H1 (cell line): ENCODE results near the gene DYSF. TPM values are rescaled to one million over a fixed set of nuclear protein-coding genes. Genes with fewer than 3 reads are reported as not detected.

ENCODE experiments used
- CTCF ChIA-PET: fragments of 300-600 bp; sonication (Branson Sonifier 250); formaldehyde crosslinking; loops from one replicate; lab custom pipeline; 2021; ENCODE audit not compliant: partially characterized antibody; lab: Charles Lee
- POLR2A ChIA-PET: fragments of 300-600 bp; sonication (Branson Sonifier 250); formaldehyde crosslinking; loops from one replicate; lab custom pipeline; 2021; ENCODE audit warnings: inconsistent platforms; ENCODE audit not compliant: partially characterized antibody; lab: Charles Lee
- DNase-seq, 2 experiments: peaks; one replicate each; pipeline versions ENCODE4 v3.0.0 to v3.0.0-alpha.2; 2010 to 2022; ENCODE audit warnings: low spot score in 2 of 2, low read depth in 1 of 2, mixed read lengths in 1 of 2
- FAIRE-seq: peaks from 2 replicates; lab custom pipeline; 2011; peaks lifted over from hg19 to GRCh38; lab: Jason Lieb, UNC
- H2AFZ ChIP-seq: 2 replicates; pipeline ENCODE4 v1.8.1; 2012; ENCODE audit warnings: low read length, inconsistent platforms
- H2AK5ac ChIP-seq: 2 replicates; pipeline ENCODE4 v1.6.1; 2013; ENCODE audit warnings: low read depth, low read length
- H2BK120ac ChIP-seq: replicated peaks from 2 replicates; pipeline ENCODE3; 2013; ENCODE audit warnings: low read depth, low read length, inconsistent platforms
- H2BK12ac ChIP-seq: 2 replicates; pipeline ENCODE4 v1.6.1; 2013; ENCODE audit warnings: low read depth, low read length
- H2BK15ac ChIP-seq: 2 replicates; pipeline ENCODE4 v1.6.1; 2013; ENCODE audit warnings: low read length
- H2BK20ac ChIP-seq: 2 replicates; pipeline ENCODE4 v1.6.1; 2013; ENCODE audit warnings: low read length
- H2BK5ac ChIP-seq: 2 replicates; pipeline ENCODE4 v1.6.1; 2013; ENCODE audit warnings: low read depth, low read length
- H3K14ac ChIP-seq: 2 replicates; pipeline ENCODE4 v1.6.1; 2013; ENCODE audit warnings: inconsistent platforms; ENCODE audit not compliant: insufficient read length
- H3K18ac ChIP-seq: 2 replicates; pipeline ENCODE4 v1.6.1; 2013; ENCODE audit warnings: low read length; ENCODE audit errors: extremely low read depth
- H3K23ac ChIP-seq: 2 replicates; pipeline ENCODE4 v1.6.1; 2013; ENCODE audit warnings: inconsistent platforms; ENCODE audit not compliant: insufficient read length
- H3K23me2 ChIP-seq: 2 replicates; pipeline ENCODE4 v1.6.1; 2013; ENCODE audit warnings: low read depth, low read length
- H3K27ac ChIP-seq: 2 replicates; pipeline ENCODE4 v1.6.1; 2011; ENCODE audit warnings: low read depth, low read length, inconsistent platforms
- H3K27me3 ChIP-seq, 4 experiments: replicated peaks in 1 of 4; 1 replicate in 1 of 4; 2 replicates in 3 of 4; pipeline versions ENCODE4 v1.6.1 to v1.8.1; 2011 to 2013; ENCODE audit warnings: low read length in 3 of 4, mild to moderate bottlenecking in 3 of 4, inconsistent platforms in 2 of 4, mixed read lengths in 2 of 4, moderate library complexity in 1 of 4; ENCODE audit not compliant: control insufficient read depth in 3 of 4, insufficient read depth in 3 of 4; ENCODE audit errors: extremely low read depth in 1 of 4
- H3K36me3 ChIP-seq, 4 experiments: 2 replicates each; pipeline versions ENCODE4 v1.6.1 to v1.8.1; 2011 to 2013; ENCODE audit warnings: mild to moderate bottlenecking in 4 of 4, low read length in 3 of 4, moderate library complexity in 2 of 4, control low read depth in 1 of 4, inconsistent platforms in 1 of 4; ENCODE audit not compliant: insufficient read depth in 4 of 4, control insufficient read depth in 2 of 4
- H3K4ac ChIP-seq: replicated peaks from 2 replicates; pipeline ENCODE3; 2013; ENCODE audit warnings: low read length, low read depth, mixed read lengths, inconsistent platforms; ENCODE audit not compliant: insufficient read length
- H3K4me1 ChIP-seq, 4 experiments: replicated peaks in 1 of 4; 1 replicate in 1 of 4; 2 replicates in 3 of 4; pipeline versions ENCODE4 v1.6.1 to v1.8.1; 2011 to 2013; ENCODE audit warnings: low read length in 3 of 4, inconsistent platforms in 2 of 4, mixed read lengths in 1 of 4; ENCODE audit not compliant: insufficient read depth in 4 of 4, control insufficient read depth in 3 of 4
- H3K4me2 ChIP-seq, 2 experiments: 2 replicates each; pipeline versions ENCODE4 v1.6.1 to v1.8.1; 2011 to 2013; ENCODE audit warnings: low read depth in 2 of 2, low read length in 2 of 2, control low read depth in 1 of 2, inconsistent platforms in 1 of 2, mild to moderate bottlenecking in 1 of 2; ENCODE audit not compliant: insufficient read depth in 1 of 2
- H3K4me3 ChIP-seq, 4 experiments: fragments of 200-600, 300-600 bp in 1 of 4; sonication (generic), shearing (Covaris generic), sonication (Bioruptor Twin) in 1 of 4; 2 replicates each; pipeline versions ENCODE4 v1.5.1 to v1.8.1; 2011 to 2016; ENCODE audit warnings: low read length in 4 of 4, low read depth in 3 of 4, control low read depth in 2 of 4, inconsistent platforms in 2 of 4, mild to moderate bottlenecking in 2 of 4, mixed read lengths in 1 of 4, moderate library complexity in 1 of 4; ENCODE audit not compliant: insufficient read depth in 2 of 4; ENCODE audit errors: extremely low read depth in 1 of 4
- H3K56ac ChIP-seq: replicated peaks from 2 replicates; pipeline ENCODE3; 2013; ENCODE audit warnings: low read depth, mild to moderate bottlenecking, mixed read lengths, low read length, inconsistent platforms; ENCODE audit not compliant: insufficient read length
- H3K79me1 ChIP-seq: 2 replicates; pipeline ENCODE4 v1.6.1; 2013; ENCODE audit warnings: low read depth, low read length, control low read depth
- H3K79me2 ChIP-seq, 2 experiments: 2 replicates each; pipeline versions ENCODE4 v1.6.1 to v1.8.1; 2012 to 2013; ENCODE audit warnings: low read length in 2 of 2, mild to moderate bottlenecking in 2 of 2, inconsistent platforms in 1 of 2; ENCODE audit not compliant: insufficient read depth in 2 of 2, control insufficient read depth in 1 of 2
- H3K9ac ChIP-seq, 4 experiments: replicated peaks in 1 of 4; 1 replicate in 1 of 4; 2 replicates in 3 of 4; pipeline versions ENCODE4 v1.6.1 to v1.8.1; 2011 to 2013; ENCODE audit warnings: low read depth in 3 of 4, low read length in 3 of 4, control low read depth in 2 of 4, mild to moderate bottlenecking in 2 of 4, moderate library complexity in 2 of 4, inconsistent platforms in 1 of 4; ENCODE audit errors: extremely low read depth in 1 of 4
- H3K9me3 ChIP-seq, 2 experiments: 2 replicates each; pipeline versions ENCODE4 v1.6.1 to v1.8.1; 2012 to 2013; ENCODE audit warnings: mild to moderate bottlenecking in 2 of 2, moderate library complexity in 2 of 2, control low read depth in 1 of 2, inconsistent platforms in 1 of 2, low read depth in 1 of 2, low read length in 1 of 2, mixed read lengths in 1 of 2; ENCODE audit not compliant: insufficient read depth in 2 of 2
- H4K20me1 ChIP-seq, 2 experiments: replicated peaks in 1 of 2; 2 replicates each; pipeline versions ENCODE3 to v1.8.1; 2011 to 2013; ENCODE audit warnings: inconsistent platforms in 2 of 2, low read length in 2 of 2, mild to moderate bottlenecking in 1 of 2; ENCODE audit not compliant: insufficient read depth in 2 of 2, control insufficient read depth in 1 of 2
- H4K5ac ChIP-seq: 2 replicates; pipeline ENCODE4 v1.6.1; 2013; ENCODE audit warnings: low read length, low read depth, mixed read lengths, inconsistent platforms; ENCODE audit not compliant: insufficient read length
- H4K8ac ChIP-seq: 2 replicates; pipeline ENCODE4 v1.8.0; 2013; ENCODE audit warnings: mild to moderate bottlenecking, moderate library complexity, low read length, inconsistent platforms; ENCODE audit not compliant: insufficient read depth; ENCODE audit errors: extremely low read depth
- H4K91ac ChIP-seq: replicated peaks from 2 replicates; pipeline ENCODE3; 2013; ENCODE audit warnings: low read length, mixed read lengths, inconsistent platforms; ENCODE audit not compliant: insufficient read length
- CHD2 ChIP-seq: IDR thresholded peaks from 2 replicates; pipeline ENCODE4 v1.6.1; 2012; ENCODE audit warnings: low read length, improper control_type of control experiment
- WGBS, 2 experiments: shearing (Covaris generic) in 1 of 2; methylation state at CpG; one replicate each; pipeline versions ENCODE4 v1.1.6 to v1.1.7; 2013 to 2015; ENCODE audit warnings: low lambda C conversion rate in 2 of 2, mixed read lengths in 2 of 2, inconsistent platforms in 1 of 2, low coverage in 1 of 2, missing lambda C conversion rate in 1 of 2; ENCODE audit not compliant: insufficient replicate concordance in 2 of 2, insufficient coverage in 1 of 2, insufficient read length in 1 of 2; ENCODE audit errors: extremely low coverage in 1 of 2, missing lambda C conversion rate in 1 of 2; 5-methylcytosine and 5-hydroxymethylcytosine counted together
- polyA plus RNA-seq, 7 experiments: library from polyadenylated mRNA; depleted of rRNA in 3 of 7; stranded (reverse) in 5 of 7; unstranded in 2 of 7; fragments of >200 nt in 5 of 7; fragments of 200-250 nt in 2 of 7; gene quantifications; 1 replicate in 5 of 7; 2 replicates in 1 of 7; 4 replicates in 1 of 7; pipeline versions ENCODE4 v1.2.1 to v1.2.3, GENCODE V29; 2011 to 2013; ENCODE audit warnings: missing spikeins in 2 of 7, mixed read lengths in 2 of 7
- total RNA-seq: library from RNA; stranded (reverse); fragmentation: NEBNext Ultra II Directional; extraction: Animal tissue kit (Norgen Biotek cat#: 25700); gene quantifications from 2 replicates; pipeline ENCODE4 v1.2.1, GENCODE V29; 2021

The DYSF gene
- total and polyA plus RNA-seq, 2 of the 8 experiments (the other 6 are each of a cell fraction or from before 2014, with no cell fraction given): 5.8 to 7.1 TPM

GRCh38 chr2:71465356-71465755, 12.0 kb downstream of the DYSF start:
- Histone ChIP-seq H2BK120ac (no peak overlapping the region), H3K56ac (no peak overlapping the region), H3K4ac (no peak overlapping the region), H3K27ac (no peak overlapping the region), H4K91ac (no peak overlapping the region), H3K9me3 (no peaks in the 10 kb centered on the region), H3K14ac (no peak overlapping the region), H3K4me3 (peak overlapping the region in 1 of 4 experiments; percentile 62; a peak in 2 of 8 replicates), H2BK20ac (no peak overlapping the region), H3K4me1 (peaks cover 0 to 20% (median 7%) of the 10 kb centered on the region in 4 experiments; a peak in 5 of 7 replicates), H3K79me2 (no peaks in the 10 kb centered on the region), H2BK5ac (no peak overlapping the region), H3K23me2 (peaks cover 15% of the 10 kb centered on the region; the same call in 1 of the 2 replicates), H4K20me1 (peaks cover 11 to 13% of the 10 kb centered on the region in 2 experiments), H3K79me1 (no peaks in the 10 kb centered on the region), H3K23ac (no peak overlapping the region), H2BK12ac (no peak overlapping the region), H3K18ac (no peak overlapping the region), H2BK15ac (0 out of 2 replicates have a peak overlapping the region, but pooled peaks have one; percentile 8), H4K8ac (no peak overlapping the region), H2AFZ (no peak overlapping the region), H3K4me2 (peak overlapping the region; percentile 68 to 96), H3K9ac (no peak overlapping the region), H3K27me3 (peaks cover 41 to 86% (median 84%) of the 10 kb centered on the region in 4 experiments), H2AK5ac (no peak overlapping the region), H3K36me3 (no peaks in the 10 kb centered on the region), H4K5ac (no peak overlapping the region)
- POLR2A ChIA-PET: interaction anchor here (7.3 kb wide), 1 partner anchor 10 kb away, joined by 51 read pairs; the partner anchor contains the start of gene DYSF
- CTCF ChIA-PET: interaction anchor here (0.7 to 11.9 kb wide), 3 partner anchors 16 to 44 kb away, joined by 3 to 238 read pairs (median 66); no protein-coding TSS in a partner anchor
- DNase-seq (no peak), FAIRE-seq (no peak)
- 32% methylated on average over 11 of the region's 11 CpGs; no CpG with 5 or more reads in 1 of the 2 experiments for WGBS, 2 experiments
- TF ChIP-seq CHD2: no peak
